ENCODE results near the gene SCUBE1.

The SCUBE1 gene

GRCh38 chr22:43160497-43161126, 182.6 kb downstream of the SCUBE1 start:
- H3K4me3 ChIP-seq (ENCODE audit: low read length in 2 of 2), result no peak overlapping the region
- no peak overlapping the region for H3K9ac ChIP-seq (ENCODE audit: low read depth, low read length, poor library complexity)
- no peak overlapping the region for H2BK120ac ChIP-seq (ENCODE audit: low read depth, low read length)
- H3K27me3 ChIP-seq (ENCODE audit: control insufficient read depth in 3 of 3, insufficient read depth in 3 of 3, low read depth in 1 of 3, low read length in 3 of 3), result no peaks in the 10 kb centered on the region
- no peak overlapping the region for H4K8ac ChIP-seq (ENCODE audit: low read depth, low read length)
- no peak overlapping the region for H2AFZ ChIP-seq (ENCODE audit: low read length)
- DNase-seq (ENCODE audit: low spot score), result no peak
- no peaks in the 10 kb centered on the region for H3K36me3 ChIP-seq (replicated peaks in 1 of 2; ENCODE audit: control insufficient read depth in 2 of 2, insufficient read depth in 2 of 2, low read length in 2 of 2)
- no peaks in the 10 kb centered on the region for H3K79me1 ChIP-seq (ENCODE audit: low read depth, low read length)
- H3K27ac ChIP-seq (replicated peaks; ENCODE audit: low read length), result no peak overlapping the region
- H3K18ac ChIP-seq (ENCODE audit: low read length), result no peak overlapping the region
- no peaks in the 10 kb centered on the region for H3K9me3 ChIP-seq (replicated peaks in 1 of 2; ENCODE audit: control insufficient read depth in 2 of 2, insufficient read depth in 1 of 2, low read depth in 1 of 2, low read length in 2 of 2)
- no peak overlapping the region for H2AK5ac ChIP-seq (ENCODE audit: low read depth, low read length)
- no peak overlapping the region for H2BK12ac ChIP-seq (ENCODE audit: low read length)
- no CpG with 5 or more reads among the region's 8 CpGs for WGBS, 2 donors (ENCODE audit: extremely low coverage in 2 of 2, insufficient read length in 2 of 2, insufficient replicate concordance in 1 of 2)
- no peak overlapping the region for H2BK5ac ChIP-seq (ENCODE audit: low read length)
- no peak overlapping the region for H3K4me2 ChIP-seq (ENCODE audit: insufficient read depth, low read length, poor library complexity, severe bottlenecking)
- no peak overlapping the region for H2BK15ac ChIP-seq (ENCODE audit: low read length)
- H3K4ac ChIP-seq (ENCODE audit: low read length), result no peak overlapping the region
- peaks cover 0 to 4% of the 10 kb centered on the region in 2 donors for H3K4me1 ChIP-seq (ENCODE audit: control insufficient read depth in 2 of 2, insufficient read depth in 1 of 2, low read depth in 1 of 2, low read length in 2 of 2)
- no peak overlapping the region for H3K14ac ChIP-seq (ENCODE audit: low read length)
- no peak overlapping the region for H4K91ac ChIP-seq (ENCODE audit: low read depth, low read length, poor library complexity)
- no peak overlapping the region for H3K23ac ChIP-seq (ENCODE audit: low read depth, low read length, poor library complexity)

GRCh38 chr22:43159484-43160178, 183.5 kb downstream of the SCUBE1 start:
- no CpG with 5 or more reads among the region's 18 CpGs for WGBS, 2 donors (ENCODE audit: extremely low coverage in 2 of 2, insufficient read length in 2 of 2, insufficient replicate concordance in 1 of 2)
- no peak for DNase-seq (ENCODE audit: low spot score)
- H3K27me3 ChIP-seq (ENCODE audit: control insufficient read depth in 3 of 3, insufficient read depth in 3 of 3, low read depth in 1 of 3, low read length in 3 of 3), result no peaks in the 10 kb centered on the region

GRCh38 chr22:43158778-43159483, 184.2 kb downstream of the SCUBE1 start:
- H3K23ac ChIP-seq (ENCODE audit: low read depth, low read length, poor library complexity), result peak overlapping the region; percentile 59
- no peak for DNase-seq (ENCODE audit: low spot score)
- no peaks in the 10 kb centered on the region for H3K9me3 ChIP-seq (replicated peaks in 1 of 2; ENCODE audit: control insufficient read depth in 2 of 2, insufficient read depth in 1 of 2, low read depth in 1 of 2, low read length in 2 of 2)
- H2BK120ac ChIP-seq (ENCODE audit: low read depth, low read length), result no peak overlapping the region
- H4K8ac ChIP-seq (ENCODE audit: low read depth, low read length), result no peak overlapping the region
- H3K4ac ChIP-seq (ENCODE audit: low read length), result no peak overlapping the region
- H3K27me3 ChIP-seq (ENCODE audit: control insufficient read depth in 3 of 3, insufficient read depth in 3 of 3, low read depth in 1 of 3, low read length in 3 of 3), result no peaks in the 10 kb centered on the region
- WGBS, 2 donors (ENCODE audit: extremely low coverage in 2 of 2, insufficient read length in 2 of 2, insufficient replicate concordance in 1 of 2), result no CpG with 5 or more reads among the region's 24 CpGs
- H2BK12ac ChIP-seq (ENCODE audit: low read length), result no peak overlapping the region
- no peak overlapping the region for H3K4me3 ChIP-seq (ENCODE audit: low read length in 2 of 2)
- H2BK5ac ChIP-seq (ENCODE audit: low read length), result no peak overlapping the region
- H3K27ac ChIP-seq (replicated peaks; ENCODE audit: low read length), result no peak overlapping the region
- peaks cover 0 to 4% of the 10 kb centered on the region in 2 donors for H3K4me1 ChIP-seq (ENCODE audit: control insufficient read depth in 2 of 2, insufficient read depth in 1 of 2, low read depth in 1 of 2, low read length in 2 of 2)
- H3K9ac ChIP-seq (ENCODE audit: low read depth, low read length, poor library complexity), result no peak overlapping the region
- no peak overlapping the region for H3K4me2 ChIP-seq (ENCODE audit: insufficient read depth, low read length, poor library complexity, severe bottlenecking)
- H2AK5ac ChIP-seq (ENCODE audit: low read depth, low read length), result peak overlapping the region; percentile 80
- H4K91ac ChIP-seq (ENCODE audit: low read depth, low read length, poor library complexity), result no peak overlapping the region
- no peak overlapping the region for H2AFZ ChIP-seq (ENCODE audit: low read length)
- no peak overlapping the region for H2BK15ac ChIP-seq (ENCODE audit: low read length)
- H3K14ac ChIP-seq (ENCODE audit: low read length), result no peak overlapping the region
- no peaks in the 10 kb centered on the region for H3K36me3 ChIP-seq (replicated peaks in 1 of 2; ENCODE audit: control insufficient read depth in 2 of 2, insufficient read depth in 2 of 2, low read length in 2 of 2)
- peak overlapping the region; percentile 62 for H3K18ac ChIP-seq (ENCODE audit: low read length)
- H3K79me1 ChIP-seq (ENCODE audit: low read depth, low read length), result peaks cover 1% of the 10 kb centered on the region

More at GRCh38 chr22:43159484-43160178, 183.5 kb downstream of the SCUBE1 start:
- Histone ChIP-seq H2BK5ac (ENCODE audit: low read length) (peak overlapping the region; percentile 44), H4K8ac (ENCODE audit: low read depth, low read length) (peak overlapping the region; percentile 74), H3K36me3 (replicated peaks in 1 of 2; ENCODE audit: control insufficient read depth in 2 of 2, insufficient read depth in 2 of 2, low read length in 2 of 2) (no peaks in the 10 kb centered on the region), H3K27ac (replicated peaks; ENCODE audit: low read length) (no peak overlapping the region), H2AFZ (ENCODE audit: low read length) (peak overlapping the region; percentile 3), H2AK5ac (ENCODE audit: low read depth, low read length) (no peak overlapping the region), H3K4me2 (ENCODE audit: insufficient read depth, low read length, poor library complexity, severe bottlenecking) (no peak overlapping the region), H3K4ac (ENCODE audit: low read length) (no peak overlapping the region), H3K4me1 (ENCODE audit: control insufficient read depth in 2 of 2, insufficient read depth in 1 of 2, low read depth in 1 of 2, low read length in 2 of 2) (peaks cover 0 to 4% of the 10 kb centered on the region in 2 donors), H2BK15ac (ENCODE audit: low read length) (peak overlapping the region; percentile 31), H3K9me3 (replicated peaks in 1 of 2; ENCODE audit: control insufficient read depth in 2 of 2, insufficient read depth in 1 of 2, low read depth in 1 of 2, low read length in 2 of 2) (no peaks in the 10 kb centered on the region), H2BK120ac (ENCODE audit: low read depth, low read length) (no peak overlapping the region), H2BK12ac (ENCODE audit: low read length) (no peak overlapping the region), H3K79me1 (ENCODE audit: low read depth, low read length) (no peaks in the 10 kb centered on the region), H3K14ac (ENCODE audit: low read length) (no peak overlapping the region), H3K4me3 (ENCODE audit: low read length in 2 of 2) (no peak overlapping the region), H3K9ac (ENCODE audit: low read depth, low read length, poor library complexity) (no peak overlapping the region), H3K18ac (ENCODE audit: low read length) (peak overlapping the region; percentile 62), H3K23ac (ENCODE audit: low read depth, low read length, poor library complexity) (no peak overlapping the region), H4K91ac (ENCODE audit: low read depth, low read length, poor library complexity) (no peak overlapping the region)

Data from neuronal stem cell (in vitro differentiated cells).